CD4-positive, CD25-positive, alpha-beta regulatory T cell (primary cell): Measurements from ENCODE around the gene ATP2B3. TPM values are rescaled to one million over a fixed set of nuclear protein-coding genes. Genes with fewer than 3 reads are reported as not detected.

ENCODE experiments used
- ATAC-seq, 2 donors: fragments of 150-1000 bp; cut with Tn5 transposase; one replicate each; pipeline ENCODE4 v1.10.0; 2021; ENCODE audit warnings: low read depth in 2 of 2, moderate number of reproducible peaks in 2 of 2, moderate library complexity in 1 of 2
- DNase-seq, 3 donors: peaks; one replicate each; pipeline versions ENCODE4 v3.0.0 to v3.0.0-alpha.2; 2012 to 2022; ENCODE audit warnings: mixed read lengths in 1 of 3
- H3K27ac ChIP-seq: one replicate; pipeline ENCODE4 v1.7.0; 2013; ENCODE audit warnings: mild to moderate bottlenecking, low read length; ENCODE audit not compliant: insufficient read depth, poor library complexity, severe bottlenecking
- H3K27me3 ChIP-seq: one replicate; pipeline ENCODE4 v1.7.0; 2013; ENCODE audit warnings: low read length; ENCODE audit not compliant: control insufficient read depth, insufficient read depth
- H3K36me3 ChIP-seq: one replicate; pipeline ENCODE4 v1.7.0; 2013; ENCODE audit warnings: mild to moderate bottlenecking, low read length, moderate library complexity; ENCODE audit not compliant: control insufficient read depth, insufficient read depth
- H3K4me1 ChIP-seq: 2 replicates; pipeline ENCODE4 v1.7.0; 2013; ENCODE audit warnings: mild to moderate bottlenecking, low read length; ENCODE audit not compliant: insufficient read depth, control insufficient read depth, poor library complexity, severe bottlenecking
- H3K4me3 ChIP-seq: one replicate; pipeline ENCODE4 v1.7.0; 2013; ENCODE audit warnings: low read depth, mild to moderate bottlenecking, low read length, moderate library complexity
- H3K9me3 ChIP-seq, 2 experiments: 1 replicate in 1 of 2; 2 replicates in 1 of 2; pipeline ENCODE4 v1.7.0; 2013; ENCODE audit warnings: low read length in 2 of 2, mild to moderate bottlenecking in 1 of 2, moderate library complexity in 1 of 2; ENCODE audit not compliant: control insufficient read depth in 2 of 2
- H3K27ac Mint-ChIP-seq, 3 donors: one replicate each; pipeline ENCODE4 v1.8.0; 2020 to 2022; ENCODE audit warnings: mild to moderate bottlenecking in 3 of 3, mixed read lengths in 3 of 3, moderate library complexity in 2 of 3
- H3K27me3 Mint-ChIP-seq: one replicate; pipeline ENCODE4 v1.8.0; 2022; ENCODE audit warnings: mild to moderate bottlenecking, mixed read lengths
- H3K36me3 Mint-ChIP-seq: one replicate; pipeline ENCODE4 v1.8.0; 2020; ENCODE audit warnings: mixed read lengths
- H3K4me1 Mint-ChIP-seq, 4 donors: one replicate each; pipeline ENCODE4 v1.8.0; 2020 to 2022; ENCODE audit warnings: mixed read lengths in 4 of 4, mild to moderate bottlenecking in 1 of 4
- H3K4me3 Mint-ChIP-seq, 4 donors: one replicate each; pipeline ENCODE4 v1.8.0; 2020 to 2022; ENCODE audit warnings: mild to moderate bottlenecking in 4 of 4, mixed read lengths in 4 of 4, moderate library complexity in 3 of 4
- H3K9me3 Mint-ChIP-seq, 7 donors: one replicate each; pipeline ENCODE4 v1.8.0; 2020 to 2022; ENCODE audit warnings: mixed read lengths in 7 of 7, mild to moderate bottlenecking in 3 of 7, moderate library complexity in 2 of 7
- polyA plus RNA-seq, 4 donors: library from polyadenylated mRNA; unstranded; fragments of 300-500 nt; fragmentation: Illumina TruSeq; gene quantifications; one replicate each; pipeline ENCODE4 v1.2.3, GENCODE V29; 2021
- total RNA-seq: library from RNA; stranded (reverse); gene quantifications from one replicate; pipeline ENCODE4 v1.2.3, GENCODE V29; 2022

ATP2B3 gene
- total and polyA plus RNA-seq, 5 donors from 2014 or later = not detected

DNA sequence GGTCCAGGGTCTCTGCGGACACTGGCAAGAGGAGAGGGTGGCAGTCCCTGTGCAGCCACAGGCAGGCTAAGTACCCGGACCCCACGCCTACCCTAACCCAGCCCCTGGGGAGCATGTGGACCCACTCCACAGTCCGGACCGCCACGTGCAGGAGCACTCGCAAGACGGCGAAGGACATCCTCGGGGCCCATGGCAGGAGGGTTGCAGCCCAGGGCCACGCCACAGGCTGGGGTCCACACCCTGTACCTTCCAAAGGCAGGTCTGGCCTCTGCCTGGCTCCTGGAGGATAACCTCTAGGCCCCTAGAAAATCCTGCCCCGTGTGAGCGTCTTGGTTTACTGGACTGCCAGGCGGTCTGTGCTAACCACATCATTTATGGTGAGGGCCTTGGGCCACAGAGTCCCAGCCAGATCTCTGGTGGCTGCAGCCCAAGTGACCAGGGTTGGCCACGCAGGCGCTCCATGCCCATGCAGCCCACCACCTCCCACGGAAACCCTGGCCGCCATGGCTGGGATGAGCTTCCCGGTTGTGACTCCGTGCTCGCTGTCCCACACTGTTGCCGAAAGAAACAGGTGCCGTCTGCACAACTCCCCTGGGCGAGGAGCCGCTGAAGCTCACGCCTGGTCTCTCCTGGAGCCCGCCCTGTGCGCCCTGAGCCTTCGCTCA lies 71.5 kb downstream of the ATP2B3 start:
- Mint-ChIP-seq H3K27ac (no peak overlapping the region), H3K36me3 (peaks cover 14% of the 10 kb centered on the region), H3K4me1 (peaks cover 0 to 6% (median under 1%) of the 10 kb centered on the region in 4 donors), H3K4me3 (no peak overlapping the region), H3K9me3 (no peaks in the 10 kb centered on the region), H3K27me3 (no peaks in the 10 kb centered on the region)
- no peak for ATAC-seq
- Histone ChIP-seq H3K27me3 (no peaks in the 10 kb centered on the region), H3K4me3 (no peak overlapping the region), H3K9me3 (no peaks in the 10 kb centered on the region), H3K36me3 (peaks cover 35% of the 10 kb centered on the region), H3K4me1 (no peaks in the 10 kb centered on the region), H3K27ac (no peak overlapping the region)
- no peak for DNase-seq

DNA sequence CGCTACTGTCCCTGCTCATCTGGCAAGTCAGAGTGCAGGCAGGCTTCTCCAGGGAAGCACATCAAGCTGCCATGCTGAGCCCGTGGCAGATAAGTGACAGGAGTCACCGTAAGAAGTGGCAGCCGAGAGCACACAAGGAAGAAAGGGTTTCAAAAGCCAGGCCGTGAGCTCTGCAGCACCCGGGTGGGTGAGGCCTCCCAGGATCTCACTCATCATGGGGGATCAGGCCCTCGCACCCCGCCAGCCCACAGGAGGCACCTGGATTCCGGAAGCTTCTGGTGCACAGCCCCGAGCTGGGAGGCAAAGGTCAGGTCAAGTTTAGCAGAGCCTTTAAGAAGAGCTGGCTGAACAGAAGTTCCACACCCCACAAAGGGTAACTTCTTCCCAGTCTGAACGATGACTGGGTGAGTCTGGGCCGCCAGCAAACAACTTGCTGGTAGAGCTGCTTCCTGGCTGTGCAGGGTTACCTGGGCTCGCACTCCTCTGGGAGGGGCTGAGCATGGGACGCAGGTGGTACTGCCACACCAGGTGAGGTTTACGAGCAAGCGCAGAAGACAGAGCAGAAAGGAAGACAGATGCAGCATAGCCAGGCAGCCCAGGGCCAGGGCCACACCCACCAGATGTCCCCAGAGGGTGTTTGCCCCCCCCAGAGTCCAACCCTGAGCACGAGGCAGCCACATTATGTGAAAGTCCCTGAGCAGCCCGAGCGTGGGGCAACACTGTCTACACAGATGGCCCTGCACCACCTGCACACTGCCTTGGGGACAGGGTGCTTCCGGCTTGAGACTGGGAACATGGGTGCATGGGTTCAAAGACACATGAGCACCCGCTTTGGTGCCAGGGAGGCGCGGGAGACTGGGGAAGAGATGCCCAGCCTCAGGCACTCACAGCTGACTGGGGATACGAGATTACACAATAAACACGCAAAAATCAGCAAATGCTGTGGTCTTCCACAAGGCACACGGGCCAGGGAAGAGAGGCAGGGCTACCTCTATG lies 73.8 kb downstream of the ATP2B3 start:
- Mint-ChIP-seq H3K27ac (peak overlapping the region in 1 of 3 donors; percentile 44), H3K9me3 (no peaks in the 10 kb centered on the region), H3K27me3 (no peaks in the 10 kb centered on the region), H3K4me1 (peaks cover 0 to 7% (median under 1%) of the 10 kb centered on the region in 4 donors), H3K4me3 (no peak overlapping the region), H3K36me3 (peaks cover 20% of the 10 kb centered on the region)
- Histone ChIP-seq H3K9me3 (no peaks in the 10 kb centered on the region), H3K4me1 (no peaks in the 10 kb centered on the region), H3K27me3 (no peaks in the 10 kb centered on the region), H3K36me3 (peaks cover 49% of the 10 kb centered on the region), H3K27ac (no peak overlapping the region), H3K4me3 (no peak overlapping the region)
- no peak for DNase-seq
- ATAC-seq = no peak

DNA sequence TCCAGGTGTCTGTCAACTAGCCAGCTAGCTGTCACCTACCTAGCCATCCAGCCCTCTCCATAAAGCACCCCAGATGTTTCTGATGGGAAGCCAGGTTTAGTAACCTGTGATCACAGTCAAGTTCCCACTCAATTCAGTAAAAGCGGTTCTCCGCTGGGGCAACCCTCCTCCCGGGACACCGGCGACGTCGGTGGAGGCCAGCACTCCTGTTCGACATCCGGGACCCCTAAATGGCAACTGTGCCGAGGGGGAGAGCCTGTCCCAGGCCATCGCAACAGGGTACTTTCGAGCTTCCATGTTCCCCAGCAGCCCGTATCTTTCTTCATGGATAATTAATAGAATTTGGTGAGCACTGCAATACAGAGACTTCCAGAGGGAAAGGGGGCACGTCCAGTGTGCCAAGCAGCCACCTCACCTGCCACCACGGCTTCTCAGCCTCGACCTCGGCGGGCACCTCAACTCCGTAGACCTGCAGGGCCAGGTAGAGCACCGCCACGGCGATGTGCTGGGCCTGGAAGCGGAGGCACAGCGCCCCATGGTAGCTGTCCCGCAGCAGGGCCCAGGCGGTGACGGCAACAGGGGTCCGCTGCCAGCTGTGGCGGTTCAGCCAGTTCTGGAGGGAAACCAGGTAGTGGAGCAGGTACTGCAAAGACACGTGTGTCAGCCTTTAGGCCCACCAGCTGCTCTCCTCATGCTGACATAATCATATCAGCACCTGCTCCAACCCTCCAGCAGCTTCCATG lies 74.8 kb downstream of the ATP2B3 start:
- peaks cover 46% of the 10 kb centered on the region for H3K36me3 ChIP-seq
- no peak for ATAC-seq
- no peak for DNase-seq
- no peaks in the 10 kb centered on the region for H3K27me3 ChIP-seq
- no peak overlapping the region for H3K4me3 Mint-ChIP-seq
- peaks cover 17% of the 10 kb centered on the region for H3K36me3 Mint-ChIP-seq
- no peak overlapping the region for H3K27ac ChIP-seq
- no peaks in the 10 kb centered on the region for H3K9me3 Mint-ChIP-seq
- H3K27ac Mint-ChIP-seq = no peak overlapping the region
- H3K9me3 ChIP-seq = no peaks in the 10 kb centered on the region
- H3K4me1 Mint-ChIP-seq = peaks cover 0 to 17% (median 5%) of the 10 kb centered on the region in 4 donors
- no peaks in the 10 kb centered on the region for H3K4me1 ChIP-seq
- no peak overlapping the region for H3K4me3 ChIP-seq
- no peaks in the 10 kb centered on the region for H3K27me3 Mint-ChIP-seq

DNA sequence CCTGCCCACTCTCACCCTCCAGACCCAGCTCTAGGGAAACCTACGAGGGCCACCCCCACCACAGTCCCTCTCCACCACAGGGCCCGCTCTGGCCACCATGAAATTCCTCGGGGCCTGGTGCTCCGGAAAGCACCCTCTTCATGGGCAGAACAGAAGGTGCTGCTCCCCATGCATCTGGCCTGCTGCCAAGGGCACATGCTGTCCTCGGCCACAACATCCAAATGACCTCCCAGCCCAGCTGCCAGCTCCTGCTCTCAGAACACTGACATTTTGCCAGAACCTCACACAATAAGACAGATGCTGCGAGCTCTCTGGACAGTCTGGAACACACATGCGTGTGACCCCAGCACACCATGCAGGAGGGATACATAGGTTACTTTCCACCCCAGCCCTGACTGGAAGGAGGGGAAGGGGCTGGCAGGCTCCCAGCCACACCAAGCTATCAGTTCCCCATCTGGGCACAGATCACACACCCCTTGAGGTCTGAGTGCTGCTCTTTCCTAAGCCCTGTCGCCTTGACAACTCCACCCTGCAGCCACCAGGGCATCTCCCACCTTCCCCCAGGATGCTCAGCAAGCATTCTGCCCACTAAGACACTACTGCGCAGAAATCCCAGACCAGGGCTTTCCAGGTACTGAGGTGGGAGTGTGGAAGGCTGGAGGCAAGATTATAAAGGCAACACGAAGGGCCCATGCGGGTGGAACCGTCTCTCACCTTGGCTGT lies 75.7 kb downstream of the ATP2B3 start:
- Histone ChIP-seq H3K4me3 (no peak overlapping the region), H3K27me3 (no peaks in the 10 kb centered on the region), H3K27ac (no peak overlapping the region), H3K4me1 (peaks cover 6% of the 10 kb centered on the region), H3K9me3 (no peaks in the 10 kb centered on the region), H3K36me3 (peaks cover 38% of the 10 kb centered on the region)
- Mint-ChIP-seq H3K9me3 (no peaks in the 10 kb centered on the region), H3K27ac (peak overlapping the region in 1 of 3 donors; percentile 66), H3K27me3 (no peaks in the 10 kb centered on the region), H3K36me3 (peaks cover 17% of the 10 kb centered on the region), H3K4me1 (peaks cover 0 to 25% (median 11%) of the 10 kb centered on the region in 4 donors), H3K4me3 (no peak overlapping the region)
- ATAC-seq (no peak), DNase-seq (no peak)

DNA sequence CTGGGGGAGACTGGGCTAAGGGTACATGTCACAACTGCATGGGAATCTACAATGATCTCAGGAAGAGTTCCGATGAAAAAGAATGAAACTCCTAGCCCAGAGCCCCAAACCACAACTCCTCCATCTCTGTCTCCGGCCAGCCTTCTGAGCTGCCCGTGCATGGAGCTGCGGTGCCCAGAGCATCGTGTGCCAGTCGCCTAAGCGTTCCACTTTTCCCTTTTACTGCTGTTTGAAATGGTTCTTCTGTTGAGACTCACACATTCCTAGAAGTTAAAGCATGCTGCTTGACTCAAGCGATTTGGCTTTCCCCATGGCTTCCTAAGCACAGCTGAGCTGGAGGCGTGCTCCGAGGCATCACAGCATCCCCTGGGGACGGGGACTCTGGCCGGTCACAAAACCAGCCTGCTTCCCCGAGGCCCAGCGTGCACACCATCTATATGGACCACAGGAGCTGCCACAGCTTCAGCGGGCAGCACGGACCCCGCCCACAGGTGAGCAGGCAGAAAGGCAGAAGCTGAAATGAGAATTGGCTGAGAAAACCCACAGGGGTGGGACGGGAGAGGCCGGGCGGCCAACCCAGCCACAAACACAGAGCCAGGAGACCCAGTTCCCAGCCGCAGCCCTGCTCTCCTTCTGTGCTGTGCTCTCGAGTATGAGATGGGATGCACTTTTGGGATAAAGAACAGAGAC lies 76.5 kb downstream of the ATP2B3 start:
- peak overlapping the region in 1 of 4 donors; percentile 52 for H3K4me3 Mint-ChIP-seq
- H3K4me1 ChIP-seq = peaks cover 6% of the 10 kb centered on the region
- no peaks in the 10 kb centered on the region for H3K27me3 ChIP-seq
- no peak overlapping the region for H3K27ac Mint-ChIP-seq
- H3K27me3 Mint-ChIP-seq = no peaks in the 10 kb centered on the region
- H3K9me3 ChIP-seq = no peaks in the 10 kb centered on the region
- H3K36me3 ChIP-seq = peaks cover 32% of the 10 kb centered on the region
- ATAC-seq = no peak
- peaks cover 0 to 28% (median 11%) of the 10 kb centered on the region in 4 donors for H3K4me1 Mint-ChIP-seq
- H3K4me3 ChIP-seq = no peak overlapping the region
- no peak for DNase-seq
- H3K9me3 Mint-ChIP-seq = no peaks in the 10 kb centered on the region
- H3K27ac ChIP-seq = no peak overlapping the region
- peaks cover 17% of the 10 kb centered on the region for H3K36me3 Mint-ChIP-seq

DNA sequence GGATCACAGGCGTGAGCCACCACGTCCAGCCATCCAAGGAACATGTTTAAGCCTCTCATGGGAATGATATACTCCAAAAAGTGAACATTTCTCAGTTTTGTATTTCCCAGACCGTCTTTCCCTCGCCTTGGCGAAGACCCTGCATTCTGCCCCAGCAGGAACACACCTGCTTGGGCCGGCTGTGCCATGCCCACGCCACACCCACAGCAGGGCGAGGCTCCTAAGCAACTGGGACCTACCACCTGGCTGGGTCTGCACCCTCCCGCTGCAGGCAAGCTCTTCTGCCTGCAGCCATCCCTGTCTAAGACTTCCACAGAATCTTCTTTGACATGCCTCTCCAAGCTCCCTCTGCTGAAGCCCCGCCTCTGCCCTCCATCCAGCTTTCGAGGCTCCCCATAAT lies 77.9 kb downstream of the ATP2B3 start:
- Histone ChIP-seq H3K36me3 (peaks cover 32% of the 10 kb centered on the region), H3K27ac (no peak overlapping the region), H3K9me3 (no peaks in the 10 kb centered on the region), H3K4me1 (peaks cover 13% of the 10 kb centered on the region), H3K4me3 (no peak overlapping the region), H3K27me3 (no peaks in the 10 kb centered on the region)
- H3K36me3 Mint-ChIP-seq = peaks cover 17% of the 10 kb centered on the region
- H3K4me1 Mint-ChIP-seq = peaks cover 0 to 36% (median 14%) of the 10 kb centered on the region in 4 donors
- DNase-seq (no peak), ATAC-seq (no peak)
- H3K27ac Mint-ChIP-seq = no peak overlapping the region
- peak overlapping the region in 1 of 4 donors; percentile 10 for H3K4me3 Mint-ChIP-seq
- H3K27me3 Mint-ChIP-seq = no peaks in the 10 kb centered on the region
- no peaks in the 10 kb centered on the region for H3K9me3 Mint-ChIP-seq
